Activated CD8-positive, alpha-beta memory T cell treated with anti-CD3 and anti-CD28 coated beads for 24 hours (primary cell): ENCODE data around the gene WDR90.
"Not testable (repeated sequence)": the region's sequence is repeated elsewhere in the genome, so short reads cannot be mapped to it uniquely, and the experiment has no call there.

ENCODE experiments used
- DNase-seq: peaks from one replicate; pipeline ENCODE4 v3.0.0-alpha.2; 2020

The WDR90 gene

DNA sequence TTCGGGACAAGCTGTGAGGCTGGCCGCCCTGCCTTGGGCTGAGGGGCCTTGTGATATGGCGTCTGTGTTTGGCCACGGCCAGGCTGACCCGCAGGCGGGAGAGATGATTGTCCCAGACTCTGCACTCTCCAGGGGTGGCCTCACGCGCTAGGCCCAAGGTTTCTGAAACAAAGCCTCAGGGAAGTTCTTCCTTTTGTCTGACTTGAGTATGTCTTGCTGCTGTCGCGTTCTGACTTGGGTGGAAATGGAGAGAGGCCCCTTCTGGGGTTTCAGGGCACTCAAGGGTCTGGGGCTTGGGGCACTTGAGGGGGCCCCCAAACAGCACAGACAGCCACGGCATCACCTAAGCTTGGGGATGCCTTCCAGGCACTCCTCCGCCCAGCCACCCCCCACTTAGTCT, 61.9 kb downstream of the WDR90 start:
- no peak for DNase-seq

DNA sequence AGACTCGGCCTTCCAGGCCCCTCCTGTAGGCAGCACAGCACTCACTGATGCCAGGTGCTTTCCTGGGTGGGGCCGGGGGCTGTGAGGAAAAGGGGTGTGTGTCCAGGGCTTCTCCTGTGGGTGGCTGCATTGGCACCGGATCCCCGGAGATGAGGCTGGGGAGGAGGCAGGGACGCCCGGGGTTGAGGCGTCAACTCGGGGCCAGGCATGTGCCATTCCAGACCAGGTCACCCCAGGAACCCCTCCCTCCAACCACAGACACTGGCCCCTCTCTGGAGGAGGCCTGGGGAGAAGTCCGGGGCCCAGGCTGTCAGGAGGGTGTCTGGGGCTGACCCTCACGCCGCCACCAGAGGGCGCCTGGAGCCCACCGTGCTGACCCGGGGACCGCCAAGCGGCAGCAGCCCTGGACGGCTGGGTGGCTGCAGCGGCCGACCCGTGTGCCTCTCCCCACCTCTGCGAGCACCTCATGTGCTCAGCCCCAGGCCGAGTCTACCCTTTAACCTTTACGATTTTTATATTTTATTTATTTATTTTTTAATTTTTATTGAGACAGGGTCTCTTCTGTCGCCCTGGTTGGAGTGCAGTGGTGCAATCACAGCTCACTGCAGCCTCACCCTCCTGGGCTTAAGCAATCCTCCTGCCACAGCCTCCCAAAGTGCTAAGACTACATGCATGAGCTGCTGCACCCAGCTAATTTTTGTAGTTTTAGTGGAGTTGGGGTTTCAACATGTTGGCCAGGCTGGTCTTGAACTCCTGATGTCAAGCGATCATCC, 62.6 kb downstream of the WDR90 start:
- DNase-seq: peak; percentile 94

DNA sequence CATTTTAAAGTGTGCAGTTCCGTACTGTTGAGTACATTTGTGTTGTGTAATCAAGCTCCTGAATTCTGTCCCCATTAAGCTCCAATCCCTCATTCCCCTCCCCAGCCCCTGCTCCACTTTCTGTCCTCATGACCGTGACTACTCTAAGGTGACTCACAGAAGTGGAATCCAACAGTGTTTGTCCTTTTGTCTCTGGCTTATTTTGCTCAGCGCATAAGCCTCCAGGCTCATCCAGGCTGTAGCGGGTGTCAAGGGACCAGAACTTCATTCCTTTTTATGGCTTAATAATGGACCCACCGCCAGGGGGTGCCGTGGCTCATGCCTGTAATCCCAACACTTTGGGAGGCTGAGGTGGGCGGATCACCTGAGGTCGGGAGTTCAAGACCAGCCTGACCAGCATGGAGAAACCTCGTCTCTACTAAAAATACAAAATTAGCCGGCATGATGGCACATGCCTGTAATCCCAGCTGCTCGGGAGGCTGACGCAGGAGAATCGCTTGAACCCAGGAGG, 63.6 kb downstream of the WDR90 start:
- DNase-seq: not testable (repeated sequence)

DNA sequence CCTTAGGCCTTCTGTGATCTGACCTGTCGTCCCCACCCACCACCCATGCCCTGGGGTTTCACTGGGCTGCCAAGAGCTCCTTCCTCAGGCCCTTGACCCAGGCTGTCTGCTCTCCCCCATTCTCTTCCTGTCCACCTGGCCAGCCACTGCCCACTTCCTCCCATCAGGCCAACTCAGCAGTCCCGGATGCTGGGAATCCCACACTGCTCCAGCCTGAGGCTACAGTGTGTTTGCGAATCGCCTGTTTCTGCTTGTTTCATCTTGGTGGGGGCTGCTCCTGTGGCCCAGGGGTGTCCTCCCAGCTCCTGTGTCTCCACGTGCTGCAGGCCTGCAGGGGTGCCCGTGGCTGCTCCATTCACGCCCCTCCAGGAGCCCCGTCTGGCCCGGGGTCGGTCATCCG, 64.9 kb downstream of the WDR90 start:
- no peak for DNase-seq

DNA sequence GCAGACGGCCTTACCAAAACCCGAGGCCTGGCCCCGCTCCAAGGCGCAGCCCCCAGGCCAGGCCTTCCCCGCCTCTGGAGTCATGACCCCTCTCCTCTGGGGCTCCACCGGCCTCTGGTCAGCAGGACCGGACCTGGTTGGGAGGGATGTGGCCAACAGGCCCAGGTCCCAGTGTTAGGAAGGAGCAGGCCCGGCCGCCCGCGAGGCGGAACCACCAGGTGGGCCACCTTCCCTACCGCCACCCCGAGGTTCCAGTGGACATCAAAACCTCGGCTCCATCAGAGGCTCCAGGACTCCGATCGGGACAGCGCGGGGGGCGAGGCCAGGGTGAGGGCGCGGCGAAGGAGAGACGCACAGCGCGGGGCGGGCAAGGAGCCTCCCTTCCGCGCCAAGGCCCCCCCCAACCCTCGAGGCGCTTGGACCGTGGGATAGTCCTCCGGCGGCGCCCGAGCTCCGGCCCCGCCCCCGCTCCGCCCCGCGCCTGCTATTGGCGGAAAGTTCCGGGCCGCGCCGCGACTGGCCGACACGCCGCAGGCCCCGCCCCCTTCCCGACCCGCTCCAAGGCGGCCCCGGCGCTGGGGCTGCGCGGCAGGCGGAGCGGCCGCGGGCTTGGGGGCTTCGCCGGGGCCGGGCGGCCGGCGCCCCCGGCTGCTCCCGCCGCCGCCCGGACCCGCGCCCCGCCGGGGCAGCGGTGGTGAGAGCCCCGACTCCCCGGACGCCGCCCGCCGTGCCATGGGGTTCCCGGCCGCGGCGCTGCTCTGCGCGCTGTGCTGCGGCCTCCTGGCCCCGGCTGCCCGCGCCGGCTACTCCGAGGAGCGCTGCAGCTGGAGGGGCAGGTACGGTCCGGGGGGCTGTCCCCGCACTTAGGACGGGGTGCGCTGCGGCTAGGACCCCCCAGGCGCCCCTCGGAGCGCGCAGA, 65.7 kb downstream of the WDR90 start, which contains the start of gene METRN:
TSS of gene METRN (plus strand) at position 561 of the 919 bp plus-strand sequence. CDS start at position 733, 172 bp downstream.
- peak; percentile 96 for DNase-seq

DNA sequence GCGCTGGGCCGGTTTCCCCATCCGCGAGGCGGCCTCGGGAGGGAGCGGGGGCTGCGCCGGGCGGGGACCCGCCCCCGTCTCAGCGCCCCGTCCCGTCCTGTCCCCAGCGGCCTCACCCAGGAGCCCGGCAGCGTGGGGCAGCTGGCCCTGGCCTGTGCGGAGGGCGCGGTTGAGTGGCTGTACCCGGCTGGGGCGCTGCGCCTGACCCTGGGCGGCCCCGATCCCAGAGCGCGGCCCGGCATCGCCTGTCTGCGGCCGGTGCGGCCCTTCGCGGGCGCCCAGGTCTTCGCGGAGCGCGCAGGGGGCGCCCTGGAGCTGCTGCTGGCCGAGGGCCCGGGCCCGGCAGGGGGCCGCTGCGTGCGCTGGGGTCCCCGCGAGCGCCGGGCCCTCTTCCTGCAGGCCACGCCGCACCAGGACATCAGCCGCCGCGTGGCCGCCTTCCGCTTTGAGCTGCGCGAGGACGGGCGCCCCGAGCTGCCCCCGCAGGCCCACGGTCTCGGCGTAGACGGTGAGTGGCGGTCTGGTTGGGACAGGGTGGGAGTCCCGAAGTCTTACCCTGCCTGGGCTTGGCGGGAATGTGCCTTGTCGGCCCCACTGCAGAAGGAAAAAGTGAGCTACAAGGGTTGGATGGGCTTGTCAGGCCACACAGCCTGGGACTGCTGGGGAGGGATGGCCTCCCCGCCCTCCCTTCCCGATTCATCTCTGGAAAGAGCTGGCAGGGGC, 66.5 kb downstream of the WDR90 start:
- peak; percentile 82 for DNase-seq

DNA sequence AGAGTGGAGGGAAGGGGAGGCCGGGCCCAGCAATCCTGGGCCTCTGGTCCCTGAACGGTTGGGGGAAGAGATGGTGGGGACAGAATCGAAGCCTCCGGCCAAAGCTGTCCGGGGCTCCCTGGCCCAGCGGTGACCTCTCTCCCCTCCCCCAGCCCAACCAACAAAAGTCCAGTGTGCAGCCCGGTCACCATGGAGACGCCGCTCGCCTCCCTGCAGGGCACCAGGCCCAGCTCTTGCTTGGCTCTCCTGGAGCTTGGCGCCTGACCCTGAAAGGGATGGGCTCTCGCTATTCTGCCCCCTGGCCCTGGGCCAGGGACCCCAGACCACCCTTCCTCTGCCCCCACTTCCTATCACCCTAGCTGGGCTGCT, 67.0 kb downstream of the WDR90 start:
- DNase-seq: no peak

DNA sequence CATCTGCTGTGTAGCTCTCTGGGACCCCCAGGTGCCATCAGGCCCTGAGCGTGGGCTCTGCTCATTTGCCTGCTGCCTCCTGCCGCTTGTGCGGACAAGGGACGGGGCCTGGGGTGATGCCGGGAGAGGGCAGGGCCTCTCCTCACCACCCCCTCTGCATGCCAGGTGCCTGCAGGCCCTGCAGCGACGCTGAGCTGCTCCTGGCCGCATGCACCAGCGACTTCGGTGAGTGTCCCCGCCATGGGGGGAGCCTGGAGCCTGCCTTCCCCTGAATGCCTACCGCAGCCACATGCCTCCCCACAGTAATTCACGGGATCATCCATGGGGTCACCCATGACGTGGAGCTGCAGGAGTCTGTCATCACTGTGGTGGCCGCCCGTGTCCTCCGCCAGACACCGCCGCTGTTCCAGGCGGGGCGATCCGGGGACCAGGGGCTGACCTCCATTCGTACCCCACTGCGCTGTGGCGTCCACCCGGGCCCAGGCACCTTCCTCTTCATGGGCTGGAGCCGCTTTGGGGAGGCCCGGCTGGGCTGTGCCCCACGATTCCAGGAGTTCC, 67.7 kb downstream of the WDR90 start:
- no peak for DNase-seq
